Gastrocnemius medialis (tissue), 4 donors: Measurements from ENCODE around the gene TMEM130. TPM values are rescaled to one million over a fixed set of nuclear protein-coding genes. Genes with fewer than 3 reads are reported as not detected.

Experiments
- ATAC-seq, 2 donors: fragments of 150-250 bp; one replicate each; pipeline ENCODE4 v1.9.1; 2016
- DNase-seq, 2 donors: peaks; one replicate each; pipeline ENCODE4 v3.0.0-alpha.2; 2019
- H3K27ac ChIP-seq, 4 donors: fragments of 200-600 bp; sonication (generic); 1 replicate in 1 of 4; 2 replicates in 3 of 4; pipeline ENCODE4 v1.5.1; 2016 to 2018; ENCODE audit warnings: mild to moderate bottlenecking in 2 of 4, moderate library complexity in 1 of 4
- H3K27me3 ChIP-seq, 3 donors: fragments of 200-600 bp; sonication (generic) in 2 of 3; 1 replicate in 1 of 3; 2 replicates in 2 of 3; pipeline versions ENCODE4 v1.5.1 to v1.6.0; 2016 to 2019; ENCODE audit warnings: mild to moderate bottlenecking in 1 of 3, moderate library complexity in 1 of 3
- H3K36me3 ChIP-seq, 2 donors: fragments of 200-600 bp; sonication (generic) in 1 of 2; one replicate each; pipeline ENCODE4 v1.5.1; 2017 to 2018
- H3K4me1 ChIP-seq, 2 donors: fragments of 200-600 bp; sonication (generic) in 1 of 2; one replicate each; pipeline ENCODE4 v1.5.1; 2016 to 2017; ENCODE audit warnings: mild to moderate bottlenecking in 2 of 2
- H3K4me3 ChIP-seq, 4 donors: fragments of 200-600 bp; sonication (generic) in 3 of 4; 1 replicate in 1 of 4; 2 replicates in 3 of 4; pipeline ENCODE4 v1.5.1; 2016 to 2019; ENCODE audit warnings: mild to moderate bottlenecking in 2 of 4
- H3K9me3 ChIP-seq, 3 donors: fragments of 200-600 bp; sonication (generic) in 2 of 3; 1 replicate in 1 of 3; 2 replicates in 2 of 3; pipeline ENCODE4 v1.5.1; 2016 to 2019
- CTCF ChIP-seq, 5 experiments: fragments of 450-650 bp in 3 of 5; fragments of 200-600 bp in 2 of 5; sonication (generic) in 2 of 5; IDR thresholded peaks in 4 of 5; conservative IDR thresholded peaks in 1 of 5; 1 replicate in 4 of 5; 2 replicates in 1 of 5; pipeline ENCODE4 v1.5.1; 2016 to 2019; ENCODE audit warnings: antibody characterized with exemption in 5 of 5, mild to moderate bottlenecking in 3 of 5, moderate library complexity in 3 of 5
- POLR2A ChIP-seq, 2 donors: fragments of 450-650 bp; IDR thresholded peaks; one replicate each; pipeline ENCODE4 v1.6.1; 2017; ENCODE audit warnings: antibody characterized with exemption in 2 of 2, mild to moderate bottlenecking in 2 of 2, moderate library complexity in 2 of 2
- in situ Hi-C, 4 donors: fragments of 200-750 bp; cut with MboI; loops; one replicate each; pipeline versions ENCODE4 v1.15.0 to v1.8.0; 2017; ENCODE audit warnings: low sequenced_read_pairs in 4 of 4
- intact Hi-C: fragments of 100-400 bp; cut with DNase I; formaldehyde crosslinking; loops from one replicate; pipeline ENCODE4 v1.15.1; 2023; ENCODE audit warnings: low total_unique reads
- total RNA-seq, 4 donors: library from RNA; depleted of rRNA; stranded (reverse); fragments of >200 nt; gene quantifications; one replicate each; pipeline versions ENCODE4 v1.1.0 to v1.2.3, GENCODE V29; 2016

TMEM130 gene
- total RNA-seq, 4 donors from 2014 or later = not detected

- no peak overlapping the region for H3K4me3 ChIP-seq
- no peaks in the 10 kb centered on the region for H3K27me3 ChIP-seq
- H3K9me3 ChIP-seq = no peaks in the 10 kb centered on the region
- in situ Hi-C loops = no loop called here
- H3K27ac ChIP-seq = no peak overlapping the region
- H3K36me3 ChIP-seq = no peaks in the 10 kb centered on the region
- no peak for ATAC-seq
- intact Hi-C loops = no loop called here
- H3K4me1 ChIP-seq = no peaks in the 10 kb centered on the region
- TF ChIP-seq POLR2A (IDR thresholded peaks at IDR 0.05) = no peak
- no peak for TF ChIP-seq CTCF (IDR thresholded peaks at IDR 0.05 in 4 of 5, conservative IDR thresholded peaks at IDR 0.05 in 1 of 5)
- DNase-seq = no peak
Observed at GRCh38 chr7:98862203-98862602, 7.6 kb downstream of the TMEM130 start.

GRCh38 chr7:98860071-98860470 lies 9.7 kb downstream of the TMEM130 start:
- intact Hi-C loops (no loop called here), in situ Hi-C loops (no loop called here)
- DNase-seq (no peak), ATAC-seq (no peak)
- Histone ChIP-seq H3K27me3 (peaks cover 0 to 3% (median 0%) of the 10 kb centered on the region in 3 donors), H3K9me3 (no peaks in the 10 kb centered on the region), H3K27ac (no peak overlapping the region), H3K36me3 (no peaks in the 10 kb centered on the region), H3K4me3 (no peak overlapping the region), H3K4me1 (no peaks in the 10 kb centered on the region)
- TF ChIP-seq POLR2A (IDR thresholded peaks at IDR 0.05) (no peak), CTCF (IDR thresholded peaks at IDR 0.05 in 4 of 5, conservative IDR thresholded peaks at IDR 0.05 in 1 of 5) (no peak)

- DNase-seq (no peak), ATAC-seq (no peak)
- TF ChIP-seq CTCF (IDR thresholded peaks at IDR 0.05 in 4 of 5, conservative IDR thresholded peaks at IDR 0.05 in 1 of 5) (no peak), POLR2A (IDR thresholded peaks at IDR 0.05) (no peak)
- in situ Hi-C loops = no loop called here
- H3K36me3 ChIP-seq = no peaks in the 10 kb centered on the region
- H3K4me3 ChIP-seq = no peak overlapping the region
- intact Hi-C loops = no loop called here
- no peaks in the 10 kb centered on the region for H3K4me1 ChIP-seq
- H3K27me3 ChIP-seq = peaks cover 0 to 3% (median 2%) of the 10 kb centered on the region in 3 donors
- no peak overlapping the region for H3K27ac ChIP-seq
- H3K9me3 ChIP-seq = no peaks in the 10 kb centered on the region
Observed at GRCh38 chr7:98855610-98856422, 14.0 kb downstream of the TMEM130 start.

- TF ChIP-seq CTCF (IDR thresholded peaks at IDR 0.05 in 4 of 5, conservative IDR thresholded peaks at IDR 0.05 in 1 of 5) (no peak), POLR2A (IDR thresholded peaks at IDR 0.05) (no peak)
- H3K4me3 ChIP-seq = no peak overlapping the region
- intact Hi-C loops (no loop called here), in situ Hi-C loops (no loop called here)
- peaks cover 0 to 3% (median 2%) of the 10 kb centered on the region in 3 donors for H3K27me3 ChIP-seq
- H3K36me3 ChIP-seq = no peaks in the 10 kb centered on the region
- no peak for DNase-seq
- H3K4me1 ChIP-seq = no peaks in the 10 kb centered on the region
- no peak overlapping the region for H3K27ac ChIP-seq
- no peaks in the 10 kb centered on the region for H3K9me3 ChIP-seq
- no peak for ATAC-seq
Observed at GRCh38 chr7:98852826-98853225, 17.0 kb downstream of the TMEM130 start.
